GM12872 (cell line): ENCODE results near the gene MSH2.

Experiments
- TF ChIP-seq, protein P1 (sequence below): IDR thresholded peaks from 3 replicates; pipeline ENCODE4 v1.5.1; 2011; ENCODE audit warnings: low read depth, mild to moderate bottlenecking, low read length, moderate library complexity; ENCODE audit not compliant: insufficient read depth

Gene MSH2

DNA sequence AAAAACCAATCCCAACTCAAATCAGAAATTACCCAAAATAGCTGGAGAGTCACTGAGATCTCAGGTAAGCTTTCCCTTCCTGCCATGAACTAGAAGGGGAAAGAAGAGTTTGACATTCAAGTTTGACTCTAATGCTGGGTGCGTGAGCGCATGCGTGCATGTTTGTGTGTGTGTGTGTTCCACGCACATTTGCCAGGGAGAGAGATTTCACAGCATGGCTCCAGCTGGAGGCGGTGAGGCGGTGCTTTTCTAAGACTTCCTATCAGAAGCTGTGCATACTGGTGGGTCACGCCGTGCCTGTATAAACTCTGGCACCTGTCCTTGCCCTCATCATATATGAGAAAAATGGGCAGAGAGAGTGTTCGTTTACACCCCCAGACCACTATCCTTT is 116.2 kb downstream of the MSH2 start:
- TF ChIP-seq, protein P1, sequence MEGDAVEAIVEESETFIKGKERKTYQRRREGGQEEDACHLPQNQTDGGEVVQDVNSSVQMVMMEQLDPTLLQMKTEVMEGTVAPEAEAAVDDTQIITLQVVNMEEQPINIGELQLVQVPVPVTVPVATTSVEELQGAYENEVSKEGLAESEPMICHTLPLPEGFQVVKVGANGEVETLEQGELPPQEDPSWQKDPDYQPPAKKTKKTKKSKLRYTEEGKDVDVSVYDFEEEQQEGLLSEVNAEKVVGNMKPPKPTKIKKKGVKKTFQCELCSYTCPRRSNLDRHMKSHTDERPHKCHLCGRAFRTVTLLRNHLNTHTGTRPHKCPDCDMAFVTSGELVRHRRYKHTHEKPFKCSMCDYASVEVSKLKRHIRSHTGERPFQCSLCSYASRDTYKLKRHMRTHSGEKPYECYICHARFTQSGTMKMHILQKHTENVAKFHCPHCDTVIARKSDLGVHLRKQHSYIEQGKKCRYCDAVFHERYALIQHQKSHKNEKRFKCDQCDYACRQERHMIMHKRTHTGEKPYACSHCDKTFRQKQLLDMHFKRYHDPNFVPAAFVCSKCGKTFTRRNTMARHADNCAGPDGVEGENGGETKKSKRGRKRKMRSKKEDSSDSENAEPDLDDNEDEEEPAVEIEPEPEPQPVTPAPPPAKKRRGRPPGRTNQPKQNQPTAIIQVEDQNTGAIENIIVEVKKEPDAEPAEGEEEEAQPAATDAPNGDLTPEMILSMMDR, result no peak

DNA sequence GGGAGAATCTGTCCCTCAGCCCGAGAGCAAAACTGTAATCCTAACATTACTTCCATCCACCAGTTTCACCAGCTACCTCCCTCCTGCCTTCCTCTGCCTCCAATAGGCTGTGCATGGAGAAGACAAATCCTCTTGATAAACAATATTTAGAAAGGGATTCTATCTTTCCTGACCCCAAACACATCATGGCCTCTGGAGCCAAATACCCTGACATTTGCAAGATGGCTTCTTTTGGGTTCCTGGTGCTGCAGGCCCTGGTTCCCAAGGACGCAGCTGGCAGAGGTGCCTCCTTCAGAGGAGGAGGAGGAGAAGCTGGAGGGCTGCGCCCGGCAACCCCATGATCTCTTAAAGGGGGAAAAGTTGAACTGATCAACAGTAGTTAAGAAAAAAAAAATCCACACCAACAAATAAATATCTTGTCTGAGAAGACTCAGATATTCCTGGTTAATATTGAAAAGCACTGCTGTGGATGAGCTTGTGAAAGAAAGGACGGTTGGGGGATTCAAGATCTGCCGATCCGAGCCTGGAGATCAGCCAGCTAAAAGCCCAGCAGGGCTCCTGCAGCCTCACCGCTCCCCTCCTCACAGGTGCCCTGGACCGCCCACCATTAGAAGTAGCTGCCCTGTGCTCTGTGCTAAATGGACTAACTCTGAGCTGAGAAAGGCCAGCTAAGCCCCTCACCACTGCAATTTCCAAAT is 116.8 kb downstream of the MSH2 start:
- TF ChIP-seq, protein P1, result no peak

DNA sequence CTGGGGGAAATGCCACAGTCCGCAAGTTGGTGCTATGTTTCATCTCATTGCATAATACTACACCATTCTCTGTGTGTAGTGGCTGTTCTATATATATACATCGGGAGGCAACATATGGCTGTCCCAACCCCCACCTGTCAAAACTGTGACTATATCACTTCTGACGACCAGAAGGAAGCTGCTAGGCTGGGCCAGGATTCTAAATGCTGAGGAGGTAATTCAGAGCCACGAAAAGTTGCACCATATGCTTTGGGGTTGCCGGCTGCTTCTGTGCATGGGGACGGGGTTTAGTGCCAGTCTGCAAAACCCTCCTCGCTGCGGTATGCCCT is 117.3 kb downstream of the MSH2 start:
- TF ChIP-seq, protein P1, result no peak

DNA sequence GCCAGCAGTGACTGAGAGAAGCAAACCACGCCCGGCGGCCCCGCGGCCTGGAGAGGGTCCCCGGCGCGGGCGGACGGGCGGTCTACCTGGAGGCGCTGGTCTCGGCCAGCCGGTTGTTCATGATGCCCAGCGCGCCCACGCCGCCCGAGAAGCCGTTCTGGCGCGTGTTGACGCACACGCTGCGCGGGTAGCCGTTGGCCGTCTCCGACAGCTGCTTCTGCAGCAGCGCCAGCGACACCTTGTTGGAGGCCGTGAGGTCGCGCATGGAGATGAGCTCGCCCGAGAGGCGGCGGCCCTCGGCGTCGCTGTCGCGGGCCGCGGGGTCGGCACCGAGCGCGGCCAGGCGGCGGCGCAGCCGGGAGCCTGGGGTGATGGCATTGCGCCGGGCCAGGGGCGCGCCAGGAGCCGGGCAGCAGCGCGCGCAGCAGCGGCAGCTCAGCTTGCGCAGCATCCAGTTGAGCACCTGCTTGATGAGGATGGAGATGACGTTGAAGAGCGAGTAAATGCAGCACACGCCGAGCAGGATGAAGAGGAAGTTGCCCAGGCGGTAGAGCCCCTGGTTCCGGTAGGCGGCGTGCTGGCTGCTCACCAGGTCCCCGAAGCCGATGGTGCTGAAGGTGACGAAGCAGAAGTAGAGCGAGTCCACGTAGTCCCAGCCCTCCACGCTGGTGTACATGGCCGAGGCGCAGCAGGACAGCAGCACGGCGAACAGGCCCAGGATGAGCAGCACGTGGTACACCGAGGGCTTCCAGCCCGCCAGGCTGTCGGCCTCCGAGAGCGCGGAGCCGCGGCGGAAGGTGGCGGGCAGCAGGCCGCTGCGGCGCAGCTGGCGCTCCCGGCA is 118.1 kb downstream of the MSH2 start:
- TF ChIP-seq, protein P1, result peak; percentile 71

DNA sequence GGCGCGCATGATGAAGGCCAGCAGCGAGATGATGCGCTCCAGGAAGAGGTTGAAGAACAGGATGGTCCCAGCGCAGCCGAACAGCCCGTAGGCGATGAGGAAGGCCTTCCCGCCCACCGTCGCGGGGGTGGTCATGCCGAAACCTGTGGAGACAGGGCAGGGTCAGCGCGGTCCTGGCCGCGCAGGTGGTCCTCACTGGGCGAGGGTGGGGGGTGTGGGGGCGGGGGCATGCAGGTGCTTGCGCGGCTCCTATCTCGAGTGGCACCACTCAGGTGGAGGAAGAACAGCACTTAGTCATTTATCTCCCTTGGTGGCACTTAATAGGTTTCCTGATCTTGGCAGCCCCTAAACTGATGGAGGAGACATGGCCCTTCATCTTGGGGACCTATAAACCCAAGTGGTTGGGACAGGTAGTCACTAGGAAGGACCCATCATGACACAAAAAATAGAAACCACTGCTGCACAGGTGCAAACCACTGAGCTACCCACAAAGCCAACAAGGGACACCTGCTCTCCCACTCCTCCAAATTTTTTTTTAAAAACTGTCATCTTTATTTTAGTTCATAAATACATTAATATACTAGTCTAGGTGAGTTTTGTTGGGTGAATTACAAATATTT is 118.8 kb downstream of the MSH2 start:
- TF ChIP-seq, protein P1, result no peak

DNA sequence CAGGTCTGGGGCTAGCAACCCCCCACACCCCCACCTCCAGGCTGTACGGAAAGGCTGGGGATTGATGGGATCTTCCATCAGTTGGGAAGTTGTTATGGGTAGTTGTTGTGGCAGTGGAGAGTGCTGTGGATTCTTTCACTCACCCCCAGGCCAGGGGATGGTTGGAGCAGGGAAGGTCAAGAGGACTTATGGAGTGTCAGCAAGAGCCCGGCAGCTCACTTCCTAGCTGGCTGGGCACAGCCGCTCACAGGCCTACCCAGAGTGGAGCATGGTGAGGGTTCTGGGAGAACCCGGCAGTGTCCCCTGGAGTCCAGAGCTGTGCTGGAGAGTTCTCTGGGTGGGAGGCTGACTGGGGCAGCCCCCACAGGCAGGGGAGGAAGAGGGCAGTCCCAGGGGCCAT is 122.2 kb downstream of the MSH2 start:
- TF ChIP-seq, protein P1, result no peak

DNA sequence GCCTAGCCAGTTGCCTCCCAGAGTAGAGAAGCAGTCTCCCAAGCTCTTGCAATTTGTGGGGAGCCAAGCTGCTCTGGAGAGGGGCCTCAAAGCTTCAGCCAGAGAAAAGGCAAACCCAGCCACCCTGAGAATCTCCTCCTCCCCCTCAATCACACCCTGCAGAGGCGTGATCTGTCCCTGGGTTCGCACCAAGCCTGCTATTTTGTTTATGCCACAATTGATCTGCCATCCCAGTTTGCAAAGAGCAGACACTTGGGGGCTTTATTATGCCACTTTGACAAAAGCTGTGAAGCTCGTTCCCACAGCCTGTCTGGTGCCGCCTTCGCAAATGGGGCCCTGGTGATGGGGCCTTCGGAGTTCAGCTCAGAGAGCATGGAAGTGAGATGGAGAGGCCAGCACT is 125.5 kb downstream of the MSH2 start:
- TF ChIP-seq, protein P1, result no peak
